HepG2 (cell line): ENCODE results near the gene WBP2NL. TPM values are rescaled to one million over a fixed set of nuclear protein-coding genes. Genes with fewer than 3 reads are reported as not detected.

Experiments
- ARID4A ChIP-seq: sonication (generic); formaldehyde crosslinking; IDR thresholded peaks from 2 replicates; pipeline ENCODE4 v1.5.0; 2020; ENCODE audit warnings: mild to moderate bottlenecking, missing genetic modification reagents, borderline replicate concordance
- FOXA3 ChIP-seq: IDR thresholded peaks from 2 replicates; pipeline ENCODE4 v1.6.1; 2016; ENCODE audit warnings: missing genetic modification reagents, missing compliant biosample characterization
- GATAD2A ChIP-seq: IDR thresholded peaks from 2 replicates; pipeline ENCODE4 v1.6.1; 2016
- JARID2 ChIP-seq: sonication (generic); formaldehyde crosslinking; IDR thresholded peaks from 2 replicates; pipeline ENCODE4 v1.8.1; 2023; ENCODE audit warnings: missing genetic modification reagents, inconsistent platforms; ENCODE audit not compliant: insufficient replicate concordance
- KLF9 ChIP-seq: IDR thresholded peaks from 2 replicates; pipeline ENCODE4 v1.6.1; 2016; ENCODE audit warnings: low read depth
- KMT2B ChIP-seq: IDR thresholded peaks from 2 replicates; pipeline ENCODE4 v1.6.1; 2016; ENCODE audit warnings: missing genetic modification reagents, missing compliant biosample characterization
- LCORL ChIP-seq, 2 experiments: fragments of 450-650 bp in 1 of 2; sonication (generic) in 1 of 2; formaldehyde crosslinking in 1 of 2; IDR thresholded peaks; 2 replicates each; pipeline versions ENCODE4 v1.5.0 to v1.6.1; 2017 to 2020; ENCODE audit warnings: antibody characterized with exemption in 1 of 2, missing genetic modification reagents in 1 of 2
- MIER3 ChIP-seq: IDR thresholded peaks from 2 replicates; pipeline ENCODE4 v1.6.1; 2016; ENCODE audit warnings: missing compliant biosample characterization, borderline replicate concordance
- NFYC ChIP-seq: IDR thresholded peaks from 2 replicates; pipeline ENCODE4 v1.6.1; 2016; ENCODE audit warnings: missing genetic modification reagents, missing compliant biosample characterization
- RFX5 ChIP-seq: IDR thresholded peaks from 2 replicates; pipeline ENCODE4 v1.6.1; 2011; ENCODE audit warnings: low read depth, low read length, improper control_type of control experiment
- RFXAP ChIP-seq: sonication (generic); formaldehyde crosslinking; IDR thresholded peaks from 2 replicates; pipeline ENCODE4 v1.4.0; 2020; ENCODE audit warnings: missing genetic modification reagents, borderline replicate concordance
- ZBED4 ChIP-seq: sonication (generic); formaldehyde crosslinking; IDR thresholded peaks from 2 replicates; pipeline ENCODE4 v1.4.0; 2020; ENCODE audit warnings: missing genetic modification reagents, borderline replicate concordance
- ZMAT3 ChIP-seq: sonication (generic); formaldehyde crosslinking; conservative IDR thresholded peaks from 2 replicates; pipeline ENCODE4 v1.7.0; 2021; ENCODE audit warnings: missing genetic modification reagents
- ZNF12 ChIP-seq: sonication (generic); formaldehyde crosslinking; IDR thresholded peaks from 2 replicates; pipeline ENCODE4 v1.5.0; 2020; ENCODE audit warnings: missing genetic modification reagents
- ZNF609 ChIP-seq: sonication (generic); formaldehyde crosslinking; IDR thresholded peaks from 2 replicates; pipeline ENCODE4 v1.4.0; 2020; ENCODE audit warnings: mild to moderate bottlenecking, missing genetic modification reagents, borderline replicate concordance
- polyA plus RNA-seq, 8 experiments: library from polyadenylated mRNA; depleted of rRNA in 3 of 8; stranded (reverse) in 7 of 8; unstranded in 1 of 8; fragments of >200 nt; fragmentation: Illumina TruSeq in 4 of 8; extraction: Trizol in 4 of 8; gene quantifications; 2 replicates each; pipeline versions ENCODE4 v1.2.1 to v1.2.3, GENCODE V29; 2011 to 2016; ENCODE audit warnings: low read depth in 4 of 8, missing spikeins in 1 of 8, mixed read lengths in 1 of 8; ENCODE audit not compliant: insufficient read depth in 1 of 8
- total RNA-seq, 5 experiments: library from RNA; depleted of rRNA; stranded (reverse); fragments of >200 nt; fragmentation: Illumina TruSeq; extraction: Trizol; gene quantifications; 2 replicates each; pipeline ENCODE4 v1.2.3, GENCODE V29; 2016; ENCODE audit warnings: low read depth in 1 of 5

WBP2NL gene
- total and polyA plus RNA-seq, 2 of the 13 experiments (the other 11 are each of a cell fraction or from before 2014, with no cell fraction given), result not detected

- TF ChIP-seq ZBED4 (CRISPR knock-in tag) (no peak; the same call in none of the 2 replicates), ARID4A (peak; percentile 83), ZMAT3 (CRISPR knock-in tag) (0 out of 2 replicates have a peak, but pooled peaks have one; percentile 91), RFX5 (no peak), LCORL (IDR thresholded peaks at IDR 0.05) (no peak), LCORL (CRISPR knock-in tag; IDR thresholded peaks at IDR 0.05) (0 out of 2 replicates have a peak, but pooled peaks have one; percentile 60), MIER3 (CRISPR knock-in tag) (peak; percentile 36; the same call in 1 of the 2 replicates), JARID2 (CRISPR knock-in tag) (peak; percentile 31), FOXA3 (CRISPR knock-in tag) (peak; percentile 23; the same call in 1 of the 2 replicates), NFYC (peak; percentile 82), ZNF609 (CRISPR knock-in tag) (0 out of 2 replicates have a peak, but pooled peaks have one; percentile 53), ZNF12 (CRISPR knock-in tag) (peak; percentile 23; the same call in 1 of the 2 replicates), KMT2B (CRISPR knock-in tag) (peak; percentile 75), KLF9 (CRISPR knock-in tag) (no peak), GATAD2A (CRISPR knock-in tag) (peak; percentile 81), RFXAP (peak; percentile 60; the same call in 1 of the 2 replicates)
Observed at GRCh38 chr22:42070517-42071422, 72.2 kb downstream of the WBP2NL start, which contains the start of gene NAGA (continued).
